ENCODE data around the gene CYGB. TPM values are rescaled to one million over a fixed set of nuclear protein-coding genes. Genes with fewer than 3 reads are reported as not detected.

The CYGB gene
- total RNA-seq, 1 donor from 2014 or later = not detected

DNA sequence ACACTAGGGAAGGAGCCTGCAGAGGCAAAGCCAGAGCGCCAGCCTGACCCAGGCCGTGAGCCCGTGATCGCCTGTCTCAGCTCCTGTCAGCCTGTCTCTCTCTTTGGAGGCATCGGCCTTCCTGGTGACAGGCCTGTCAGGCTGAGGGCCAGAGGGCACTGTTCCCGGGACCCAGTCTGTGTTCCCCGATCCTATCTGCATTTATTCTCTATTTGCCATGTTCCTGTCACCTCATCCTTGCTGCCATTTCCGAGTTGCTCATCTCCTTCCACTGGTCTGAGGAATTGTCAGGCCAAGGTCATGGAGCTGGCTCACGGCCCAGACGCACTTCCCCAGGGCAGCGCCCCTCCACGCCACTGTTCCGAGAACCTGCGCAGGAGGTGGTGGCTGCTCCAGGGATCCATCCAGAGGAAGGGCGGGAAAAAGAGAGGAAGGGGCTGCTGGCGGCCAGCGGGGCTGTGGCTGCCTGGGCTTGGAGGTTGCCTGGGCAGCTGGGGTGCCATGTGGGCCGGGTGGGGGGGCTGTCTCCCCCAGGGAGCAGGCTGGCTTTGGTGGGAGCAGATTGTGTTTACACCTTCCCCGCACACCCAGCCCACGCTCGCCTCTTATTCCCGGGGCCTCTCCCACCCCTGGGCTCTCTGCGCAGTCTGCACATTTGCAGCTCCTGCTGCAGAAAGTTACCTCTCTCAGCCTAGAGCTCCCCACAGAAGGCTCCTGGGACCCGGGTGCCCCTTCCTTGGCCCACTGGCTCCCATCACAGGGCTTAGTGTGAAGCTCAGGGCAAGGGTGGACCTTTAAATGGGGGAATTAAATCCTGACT lies 7.2 kb upstream of the CYGB start:
- H3K9me3 Mint-ChIP-seq = no peaks in the 10 kb centered on the region
- no peaks in the 10 kb centered on the region for H3K4me1 Mint-ChIP-seq (ENCODE audit: low read depth)
- intact Hi-C loops (cut with micrococcal nuclease) = no loop called here
- no peak for DNase-seq (ENCODE audit: low spot score)
- H3K36me3 Mint-ChIP-seq (ENCODE audit: low read depth) = no peaks in the 10 kb centered on the region
- H3K27me3 Mint-ChIP-seq (ENCODE audit: insufficient read depth) = peaks cover 11% of the 10 kb centered on the region
- no peak overlapping the region for H3K27ac Mint-ChIP-seq
- no peak overlapping the region for H3K4me3 Mint-ChIP-seq

- H3K4me1 Mint-ChIP-seq (ENCODE audit: low read depth) = no peaks in the 10 kb centered on the region
- no peak for DNase-seq (ENCODE audit: low spot score)
- intact Hi-C loops (cut with micrococcal nuclease) = no loop called here
- H3K9me3 Mint-ChIP-seq = no peaks in the 10 kb centered on the region
- no peak overlapping the region for H3K27ac Mint-ChIP-seq
- H3K4me3 Mint-ChIP-seq = no peak overlapping the region
- H3K27me3 Mint-ChIP-seq (ENCODE audit: insufficient read depth) = peaks cover 19% of the 10 kb centered on the region
- H3K36me3 Mint-ChIP-seq (ENCODE audit: low read depth) = peaks cover 3% of the 10 kb centered on the region
Measured at GRCh38 chr17:76543826-76544545, 6.5 kb upstream of the CYGB start.

DNA sequence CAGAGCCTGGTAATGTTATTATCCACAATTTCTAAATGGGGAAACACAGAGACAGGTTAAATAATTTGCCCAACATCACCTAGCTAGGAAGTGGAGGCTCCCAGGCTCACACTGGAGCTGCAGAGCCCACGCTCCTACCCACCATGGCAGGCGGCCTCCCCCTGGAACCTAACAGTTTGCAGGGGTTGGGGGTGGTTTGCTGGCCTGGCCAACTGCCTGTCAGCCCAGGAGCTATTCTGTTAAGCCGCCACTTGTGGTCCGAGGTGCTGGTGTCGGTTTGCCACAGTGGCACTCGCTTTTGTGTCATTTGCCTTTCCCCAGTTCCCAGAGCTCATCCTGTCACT lies 5.9 kb upstream of the CYGB start:
- intact Hi-C loops (cut with micrococcal nuclease) = no loop called here
- H3K27ac Mint-ChIP-seq = no peak overlapping the region
- H3K9me3 Mint-ChIP-seq = no peaks in the 10 kb centered on the region
- H3K4me1 Mint-ChIP-seq (ENCODE audit: low read depth) = no peaks in the 10 kb centered on the region
- peaks cover 24% of the 10 kb centered on the region for H3K27me3 Mint-ChIP-seq (ENCODE audit: insufficient read depth)
- DNase-seq (ENCODE audit: low spot score) = no peak
- H3K4me3 Mint-ChIP-seq = no peak overlapping the region
- H3K36me3 Mint-ChIP-seq (ENCODE audit: low read depth) = peaks cover 3% of the 10 kb centered on the region

DNA sequence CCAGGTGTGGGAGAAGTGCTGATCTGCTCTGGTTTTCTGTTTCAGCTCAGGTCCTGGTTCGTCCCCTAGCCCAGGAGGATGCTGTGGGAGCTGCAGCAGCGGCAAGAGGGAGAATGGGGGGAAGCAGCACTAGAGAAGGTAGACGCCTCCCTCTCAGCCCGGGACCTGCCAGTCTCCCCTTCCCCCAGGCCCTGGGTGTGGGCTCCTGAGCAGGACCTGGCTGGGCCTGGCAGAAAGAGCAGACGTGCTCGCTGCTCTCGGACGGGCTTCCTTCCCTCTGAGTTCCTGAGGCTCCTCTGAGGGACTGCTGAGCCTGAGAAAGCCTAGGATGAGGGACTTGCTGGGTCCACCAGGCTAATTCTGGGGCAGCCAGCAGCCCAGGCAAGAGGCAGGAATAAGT lies 5.5 kb upstream of the CYGB start:
- intact Hi-C loops (cut with micrococcal nuclease) = no loop called here
- DNase-seq (ENCODE audit: low spot score) = no peak
- Mint-ChIP-seq H3K27me3 (ENCODE audit: insufficient read depth) (peaks cover 27% of the 10 kb centered on the region), H3K9me3 (no peaks in the 10 kb centered on the region), H3K27ac (no peak overlapping the region), H3K4me3 (no peak overlapping the region), H3K4me1 (ENCODE audit: low read depth) (no peaks in the 10 kb centered on the region), H3K36me3 (ENCODE audit: low read depth) (peaks cover 3% of the 10 kb centered on the region)

DNA sequence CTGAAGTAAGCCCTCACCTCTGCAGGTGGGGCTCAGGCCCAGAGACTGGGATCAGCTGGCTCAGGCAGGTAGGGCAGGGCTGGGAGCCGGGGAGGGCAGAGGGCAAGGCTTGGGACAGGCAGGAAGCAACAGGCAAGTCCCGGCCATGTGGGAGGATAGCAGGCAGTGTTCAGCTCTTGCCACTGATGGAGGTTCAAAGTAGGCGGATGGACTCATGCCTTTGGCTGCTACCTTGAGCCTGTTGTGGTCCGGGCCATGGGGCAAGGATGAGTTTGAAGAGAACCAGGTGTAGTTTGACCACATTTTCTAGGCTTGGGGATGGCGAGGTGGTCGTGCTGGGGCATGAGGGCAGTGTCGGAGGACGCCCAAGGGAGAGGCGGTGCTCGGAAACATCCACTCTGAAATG lies 5.1 kb upstream of the CYGB start:
- H3K27ac Mint-ChIP-seq = no peak overlapping the region
- intact Hi-C loops (cut with micrococcal nuclease) = no loop called here

DNA sequence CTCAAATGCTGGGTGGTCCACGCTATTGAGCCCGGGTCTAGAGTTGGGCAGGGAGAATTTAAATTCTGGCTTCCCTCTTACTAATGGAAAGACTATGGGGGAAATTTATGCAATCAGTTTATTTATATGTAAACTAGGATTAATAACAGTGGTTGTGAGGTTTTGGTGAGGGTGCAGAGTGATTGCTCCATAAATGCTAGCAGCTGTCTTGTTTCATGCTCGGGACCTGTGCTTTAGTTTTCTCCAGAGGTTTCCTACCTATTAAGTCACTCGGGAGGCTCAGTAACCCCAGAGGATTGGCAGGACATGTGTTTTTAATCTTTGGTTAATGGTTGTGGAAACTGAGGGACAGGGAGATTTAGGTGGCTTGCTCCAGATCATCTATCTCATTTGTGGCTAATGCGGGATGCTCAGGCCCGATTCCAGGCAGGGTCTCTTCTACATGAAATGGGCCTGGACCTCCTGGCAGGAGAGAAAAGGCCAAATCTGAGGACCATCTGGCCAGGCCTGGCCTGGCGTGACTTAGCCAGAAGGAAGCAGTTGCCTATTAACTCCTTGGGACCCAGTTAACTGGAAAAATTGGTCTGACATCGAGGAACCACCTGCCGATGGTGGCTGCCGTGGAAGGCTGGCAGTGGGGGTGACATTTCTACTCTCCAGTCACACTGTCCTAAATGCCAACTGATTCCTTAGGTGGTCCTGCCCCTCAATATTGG lies 4.4 kb upstream of the CYGB start:
- Mint-ChIP-seq H3K36me3 (ENCODE audit: low read depth) (peaks cover 3% of the 10 kb centered on the region), H3K4me1 (ENCODE audit: low read depth) (no peaks in the 10 kb centered on the region), H3K27ac (no peak overlapping the region), H3K4me3 (no peak overlapping the region), H3K27me3 (ENCODE audit: insufficient read depth) (peaks cover 28% of the 10 kb centered on the region), H3K9me3 (no peaks in the 10 kb centered on the region)
- DNase-seq (ENCODE audit: low spot score) = no peak
- intact Hi-C loops (cut with micrococcal nuclease) = no loop called here

More for the DNA sequence above, 5.1 kb upstream of the CYGB start:
- DNase-seq (ENCODE audit: low spot score) = no peak
- H3K4me3 Mint-ChIP-seq = no peak overlapping the region
- H3K9me3 Mint-ChIP-seq = no peaks in the 10 kb centered on the region
- H3K27me3 Mint-ChIP-seq (ENCODE audit: insufficient read depth) = peaks cover 27% of the 10 kb centered on the region
- no peaks in the 10 kb centered on the region for H3K4me1 Mint-ChIP-seq (ENCODE audit: low read depth)
- peaks cover 3% of the 10 kb centered on the region for H3K36me3 Mint-ChIP-seq (ENCODE audit: low read depth)

GRCh38 chr17:76540381-76541300 lies 3.1 kb upstream of the CYGB start:
- H3K27ac Mint-ChIP-seq = no peak overlapping the region
- H3K4me3 Mint-ChIP-seq = no peak overlapping the region
- H3K36me3 Mint-ChIP-seq (ENCODE audit: low read depth) = peaks cover 3% of the 10 kb centered on the region
- DNase-seq (ENCODE audit: low spot score) = peak; percentile 29
- no peaks in the 10 kb centered on the region for H3K9me3 Mint-ChIP-seq
- intact Hi-C loops (cut with micrococcal nuclease) = no loop called here
- peaks cover 40% of the 10 kb centered on the region for H3K27me3 Mint-ChIP-seq (ENCODE audit: insufficient read depth)
- no peaks in the 10 kb centered on the region for H3K4me1 Mint-ChIP-seq (ENCODE audit: low read depth)

- no peak for DNase-seq (ENCODE audit: low spot score)
- Mint-ChIP-seq H3K27ac (peak within 1 kb of the TSS; percentile 40), H3K27me3 (ENCODE audit: insufficient read depth) (peaks cover 45% of the 10 kb centered on the region), H3K4me1 (ENCODE audit: low read depth) (no peaks in the 10 kb centered on the region), H3K36me3 (ENCODE audit: low read depth) (peaks cover 3% of the 10 kb centered on the region), H3K4me3 (no peak within 1 kb of the TSS), H3K9me3 (no peaks in the 10 kb centered on the region)
- intact Hi-C loops (cut with micrococcal nuclease) = no loop called here
Measured at GRCh38 chr17:76539631-76540271, 2.2 kb upstream of the CYGB start, which contains the start of gene PRCD. TSS of gene PRCD (plus strand) at chr17:76540044. CDS start at chr17:76540142, 98 bp downstream.

- no peaks in the 10 kb centered on the region for H3K4me1 Mint-ChIP-seq (ENCODE audit: low read depth)
- H3K27me3 Mint-ChIP-seq (ENCODE audit: insufficient read depth) = peaks cover 47% of the 10 kb centered on the region
Measured at GRCh38 chr17:76538941-76539570, 1.5 kb upstream of the CYGB start.

GRCh38 chr17:76538281-76538931 lies 897 bp upstream of the CYGB start:
- DNase-seq (ENCODE audit: low spot score) = no peak
- intact Hi-C loops (cut with micrococcal nuclease) = no loop called here
- no peak overlapping the region for H3K4me3 Mint-ChIP-seq
- H3K4me1 Mint-ChIP-seq (ENCODE audit: low read depth) = no peaks in the 10 kb centered on the region
- peak overlapping the region; percentile 40 for H3K27ac Mint-ChIP-seq
- peaks cover 45% of the 10 kb centered on the region for H3K27me3 Mint-ChIP-seq (ENCODE audit: insufficient read depth)
- peaks cover 3% of the 10 kb centered on the region for H3K36me3 Mint-ChIP-seq (ENCODE audit: low read depth)
- no peaks in the 10 kb centered on the region for H3K9me3 Mint-ChIP-seq

More at GRCh38 chr17:76538941-76539570, 1.5 kb upstream of the CYGB start:
- H3K27ac Mint-ChIP-seq = peak overlapping the region; percentile 40
- DNase-seq (ENCODE audit: low spot score) = no peak
- no peaks in the 10 kb centered on the region for H3K9me3 Mint-ChIP-seq
- peaks cover 3% of the 10 kb centered on the region for H3K36me3 Mint-ChIP-seq (ENCODE audit: low read depth)
- no peak overlapping the region for H3K4me3 Mint-ChIP-seq
- intact Hi-C loops (cut with micrococcal nuclease) = no loop called here

GRCh38 chr17:76537288-76537577 lies 276 bp downstream of the CYGB start:
- intact Hi-C loops (cut with micrococcal nuclease) = no loop called here
- Mint-ChIP-seq H3K4me1 (ENCODE audit: low read depth) (no peaks in the 10 kb centered on the region), H3K9me3 (no peaks in the 10 kb centered on the region), H3K4me3 (no peak overlapping the region), H3K36me3 (ENCODE audit: low read depth) (peaks cover 3% of the 10 kb centered on the region), H3K27ac (no peak overlapping the region), H3K27me3 (ENCODE audit: insufficient read depth) (peaks cover 43% of the 10 kb centered on the region)
- DNase-seq (ENCODE audit: low spot score) = no peak

Data from activated T-helper 1 cell treated with anti-CD3 and anti-CD28 coated beads, Interleukin-12 subunit alpha, Interleukin-12 subunit beta, Interleukin-2, Interleukin-4 antibody, amounts not matched to agents 30 ng/mL and 10 ng/mL and 1 ng/mL, durations not matched to agents 14 hours and 24 hours and 36 hours (primary cell).